Trophoblast cell (in vitro differentiated cells and primary cell): ENCODE measurements around the gene CCT4.
"Not testable (repeated sequence)": the region's sequence is repeated elsewhere in the genome, so short reads cannot be mapped to it uniquely, and the experiment has no call there.

Experiments used
- DNase-seq, 2 donors: peaks; one replicate each; pipeline ENCODE4 v3.0.0-alpha.2; 2016
- H2AFZ ChIP-seq: 2 replicates; pipeline ENCODE4 v1.6.1; 2013; ENCODE audit warnings: low read length, moderate library complexity, mild to moderate bottlenecking; ENCODE audit not compliant: insufficient read depth, poor library complexity
- H2AK5ac ChIP-seq: 2 replicates; pipeline ENCODE4 v1.6.1; 2013; ENCODE audit warnings: mild to moderate bottlenecking, low read length
- H2BK120ac ChIP-seq: 2 replicates; pipeline ENCODE4 v1.6.1; 2013; ENCODE audit warnings: low read length, mild to moderate bottlenecking, moderate library complexity; ENCODE audit not compliant: insufficient read depth, poor library complexity
- H2BK12ac ChIP-seq: 2 replicates; pipeline ENCODE4 v1.6.1; 2013; ENCODE audit warnings: mild to moderate bottlenecking, low read length, moderate library complexity
- H2BK5ac ChIP-seq: 2 replicates; pipeline ENCODE4 v1.6.1; 2013; ENCODE audit warnings: low read length, low read depth, moderate library complexity, mild to moderate bottlenecking; ENCODE audit not compliant: poor library complexity
- H3K14ac ChIP-seq: 2 replicates; pipeline ENCODE4 v1.6.1; 2013; ENCODE audit warnings: mild to moderate bottlenecking, low read length
- H3K18ac ChIP-seq: 2 replicates; pipeline ENCODE4 v1.6.1; 2013; ENCODE audit warnings: mild to moderate bottlenecking, low read length
- H3K23ac ChIP-seq: 2 replicates; pipeline ENCODE4 v1.6.1; 2013; ENCODE audit warnings: low read length
- H3K27ac ChIP-seq: 2 replicates; pipeline ENCODE4 v1.5.1; 2013; ENCODE audit warnings: low read depth, mild to moderate bottlenecking, inconsistent platforms, low read length, moderate library complexity
- H3K27me3 ChIP-seq: 2 replicates; pipeline ENCODE4 v1.6.1; 2013; ENCODE audit warnings: inconsistent platforms, mild to moderate bottlenecking, low read length, moderate library complexity; ENCODE audit not compliant: insufficient read depth
- H3K36me3 ChIP-seq, 2 experiments: 1 replicate in 1 of 2; 2 replicates in 1 of 2; pipeline ENCODE4 v1.6.1; 2013; ENCODE audit warnings: low read length in 2 of 2, mild to moderate bottlenecking in 2 of 2, moderate library complexity in 1 of 2; ENCODE audit not compliant: insufficient read depth in 2 of 2, control insufficient read depth in 1 of 2
- H3K4ac ChIP-seq: 2 replicates; pipeline ENCODE4 v1.6.1; 2013; ENCODE audit warnings: low read depth, mild to moderate bottlenecking, low read length, moderate library complexity
- H3K4me1 ChIP-seq, 2 experiments: 1 replicate in 1 of 2; 2 replicates in 1 of 2; pipeline ENCODE4 v1.6.1; 2013; ENCODE audit warnings: low read length in 2 of 2, mild to moderate bottlenecking in 2 of 2, moderate library complexity in 1 of 2; ENCODE audit not compliant: insufficient read depth in 2 of 2, control insufficient read depth in 1 of 2
- H3K4me2 ChIP-seq: 2 replicates; pipeline ENCODE4 v1.6.1; 2013; ENCODE audit warnings: inconsistent platforms, mild to moderate bottlenecking, low read length, moderate library complexity
- H3K4me3 ChIP-seq: 2 replicates; pipeline ENCODE4 v1.5.1; 2013; ENCODE audit warnings: mild to moderate bottlenecking, low read depth, low read length, inconsistent platforms
- H3K79me1 ChIP-seq: one replicate; pipeline ENCODE4 v1.6.1; 2013; ENCODE audit warnings: low read length
- H3K79me2 ChIP-seq: 2 replicates; pipeline ENCODE4 v1.6.1; 2013; ENCODE audit warnings: low read length, mild to moderate bottlenecking; ENCODE audit not compliant: control insufficient read depth, insufficient read depth, poor library complexity
- H3K9ac ChIP-seq: 2 replicates; pipeline ENCODE4 v1.6.1; 2013; ENCODE audit warnings: mild to moderate bottlenecking, low read length
- H3K9me3 ChIP-seq: 2 replicates; pipeline ENCODE4 v1.6.1; 2013; ENCODE audit warnings: low read depth, mild to moderate bottlenecking, control low read depth, inconsistent platforms, low read length; ENCODE audit not compliant: insufficient read depth
- H4K12ac ChIP-seq: 2 replicates; pipeline ENCODE4 v1.6.1; 2013; ENCODE audit warnings: low read depth, mild to moderate bottlenecking, low read length, moderate library complexity
- H4K8ac ChIP-seq: 2 replicates; pipeline ENCODE4 v1.6.1; 2013; ENCODE audit warnings: low read depth, mild to moderate bottlenecking, low read length, moderate library complexity
- H4K91ac ChIP-seq: one replicate; pipeline ENCODE4 v1.6.1; 2013; ENCODE audit warnings: low read depth, mild to moderate bottlenecking, low read length, moderate library complexity
- WGBS: extraction: QIAGEN DNeasy Blood & Tissue Kit; methylation state at CpG from one replicate; pipeline ENCODE4 v1.1.7; 2013; ENCODE audit warnings: missing lambda C conversion rate; ENCODE audit not compliant: insufficient read length, insufficient coverage; ENCODE audit errors: extremely low coverage; 5-methylcytosine and 5-hydroxymethylcytosine counted together

Gene CCT4

DNA sequence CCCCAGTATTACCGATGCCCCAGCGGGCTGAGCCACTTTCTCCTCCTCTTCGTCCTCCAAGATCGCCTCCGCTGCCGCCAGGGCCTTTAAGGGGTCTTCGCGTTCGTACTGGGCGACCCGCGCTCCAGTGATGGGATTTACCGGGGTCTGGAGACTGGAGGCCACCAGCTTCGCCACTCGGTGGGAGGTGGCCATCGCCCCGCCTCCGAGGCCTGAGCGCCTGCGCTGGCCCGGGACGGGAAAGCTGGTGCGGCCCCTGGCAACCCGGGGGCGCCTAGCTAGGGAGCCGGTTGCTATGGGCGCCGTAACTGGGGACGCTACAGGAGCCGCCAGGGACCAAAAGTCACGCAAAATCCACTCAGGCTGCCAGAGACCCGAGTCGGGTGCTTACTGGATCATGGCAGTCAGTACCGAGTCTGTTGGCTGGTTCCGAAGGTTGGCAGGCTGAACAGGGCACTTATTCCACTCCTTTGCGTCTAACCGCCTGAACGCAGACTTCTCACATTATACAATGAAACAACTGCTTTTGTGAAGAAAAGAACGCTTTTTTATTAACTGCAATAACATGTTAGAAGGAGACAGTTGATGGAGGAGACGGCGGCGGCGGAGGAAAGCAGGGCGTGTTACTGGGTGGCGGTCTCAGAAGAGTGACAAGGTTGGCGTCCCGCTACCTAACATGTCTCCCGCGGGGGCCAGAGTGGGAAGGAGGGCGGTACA, 34.5 kb downstream of the CCT4 start, which contains the start of gene FAM161A:
Gene FAM161A (minus strand): TSS at position 214 of the 717 bp plus-strand sequence. CDS start 19 bp downstream, at position 195.
- Histone ChIP-seq H3K4me2 (peak within 1 kb of the TSS; percentile 71), H3K79me2 (no peaks in the 10 kb centered on the region), H3K36me3 (no peaks in the 10 kb centered on the region), H3K9me3 (no peaks in the 10 kb centered on the region), H3K4me3 (peak within 1 kb of the TSS; percentile 89), H2BK120ac (peak within 1 kb of the TSS; percentile 4), H2BK5ac (peak within 1 kb of the TSS; percentile 11), H3K23ac (no peak within 1 kb of the TSS), H3K18ac (peak within 1 kb of the TSS; percentile 15), H2AFZ (peak within 1 kb of the TSS; percentile 87), H2BK12ac (no peak within 1 kb of the TSS), H4K8ac (peak within 1 kb of the TSS; percentile 47), H3K14ac (peak within 1 kb of the TSS; percentile 40), H3K4ac (no peak within 1 kb of the TSS), H4K91ac (peak within 1 kb of the TSS; percentile 50), H2AK5ac (no peak within 1 kb of the TSS), H3K27me3 (no peaks in the 10 kb centered on the region), H3K27ac (no peak within 1 kb of the TSS), H3K79me1 (peaks cover 4% of the 10 kb centered on the region), H3K4me1 (no peaks in the 10 kb centered on the region), H3K9ac (peak within 1 kb of the TSS; percentile 59), H4K12ac (peak within 1 kb of the TSS; percentile 55)
- DNase-seq, result peak; percentile 70 to 75
- no CpG with 5 or more reads among the region's 50 CpGs for WGBS

DNA sequence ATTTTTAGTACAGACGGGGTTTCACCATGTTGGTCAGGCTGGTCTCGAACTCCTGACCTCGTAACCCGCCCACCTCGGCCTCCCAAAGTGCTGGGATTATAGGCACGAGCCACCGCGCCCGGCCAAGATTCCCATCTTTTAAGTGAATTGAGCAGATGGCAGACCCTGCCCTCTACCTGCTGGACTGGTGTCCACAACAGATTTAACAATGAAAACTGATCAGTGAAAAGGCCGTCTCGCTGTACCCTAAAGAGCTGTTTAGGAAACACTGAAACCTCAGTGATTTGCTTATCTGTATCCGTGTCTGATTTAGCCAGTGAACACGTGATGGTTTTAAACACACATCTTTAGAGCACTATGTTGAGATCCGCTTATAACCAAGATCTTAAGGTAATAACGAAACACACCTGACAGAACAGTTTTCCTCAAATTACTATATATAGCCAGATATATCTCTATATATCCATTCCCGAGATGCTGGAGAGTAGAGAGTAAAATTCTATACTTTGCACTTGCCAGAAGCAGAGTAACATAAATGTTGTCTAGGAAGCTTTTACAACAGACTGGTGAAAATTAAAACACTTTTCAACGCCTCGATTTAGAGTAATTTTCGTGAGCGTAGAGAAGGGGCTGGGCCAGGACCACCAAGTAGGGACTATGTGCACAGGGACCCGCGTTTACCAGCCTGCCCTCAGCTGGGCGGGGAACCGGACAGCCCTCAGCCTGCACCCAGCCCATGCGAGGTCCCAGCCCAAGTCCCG, 35.2 kb downstream of the CCT4 start:
- Histone ChIP-seq H2BK120ac (no peak overlapping the region), H3K14ac (no peak overlapping the region)
- WGBS, result no CpG with 5 or more reads among the region's 26 CpGs

DNA sequence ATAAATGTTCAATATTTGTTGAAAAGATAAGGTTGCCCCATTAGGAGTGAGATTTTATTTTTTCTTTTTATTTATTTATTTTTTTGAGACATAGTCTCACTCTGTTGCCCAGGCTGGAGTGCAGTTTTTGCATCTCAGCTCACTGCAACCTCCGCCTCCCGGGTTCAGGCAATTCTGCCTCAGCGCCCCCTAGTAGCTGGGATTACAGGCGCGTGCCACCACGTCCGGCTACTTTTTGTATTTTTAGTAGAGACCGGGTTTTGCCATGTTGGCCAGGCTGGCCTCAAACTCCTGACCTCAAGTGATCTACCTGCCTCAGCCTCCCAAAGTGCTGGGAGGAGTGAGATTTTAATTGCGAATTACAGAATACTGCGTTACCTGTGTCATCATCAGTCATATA, 37.2 kb downstream of the CCT4 start:
- H3K27ac ChIP-seq, H3K4me2 ChIP-seq, H4K12ac ChIP-seq, H2AFZ ChIP-seq, H3K4me3 ChIP-seq, H3K23ac ChIP-seq, H2AK5ac ChIP-seq, H4K8ac ChIP-seq, H3K18ac ChIP-seq, H3K14ac ChIP-seq, H2BK12ac ChIP-seq, H3K4me1 ChIP-seq, H4K91ac ChIP-seq, H3K9me3 ChIP-seq, H3K9ac ChIP-seq, H3K79me2 ChIP-seq, H3K4ac ChIP-seq, H3K79me1 ChIP-seq, H2BK120ac ChIP-seq, H2BK5ac ChIP-seq, DNase-seq, H3K27me3 ChIP-seq, H3K36me3 ChIP-seq: not testable (repeated sequence)
- no CpG with 5 or more reads among the region's 10 CpGs for WGBS

More for the DNA sequence above, 35.2 kb downstream of the CCT4 start:
- H3K27ac ChIP-seq, result no peak overlapping the region
- DNase-seq, result peak in 1 of 2 donors; percentile 64
- H4K91ac ChIP-seq, result peak overlapping the region; percentile 44
- H3K79me1 ChIP-seq, result peaks cover 4% of the 10 kb centered on the region
- peak overlapping the region; percentile 12 for H4K12ac ChIP-seq
- H3K4me2 ChIP-seq, result peak overlapping the region; percentile 71
- peak overlapping the region; percentile 4 for H2AFZ ChIP-seq
- no peaks in the 10 kb centered on the region for H3K9me3 ChIP-seq
- H3K4me3 ChIP-seq, result peak overlapping the region; percentile 89
- H3K9ac ChIP-seq, result no peak overlapping the region
- H2BK5ac ChIP-seq, result peak overlapping the region; percentile 11
- peak overlapping the region; percentile 15 for H4K8ac ChIP-seq
- H3K79me2 ChIP-seq, result no peaks in the 10 kb centered on the region
- peak overlapping the region; percentile 15 for H3K18ac ChIP-seq
- no peak overlapping the region for H3K23ac ChIP-seq
- H3K36me3 ChIP-seq, result no peaks in the 10 kb centered on the region
- H2BK12ac ChIP-seq, result no peak overlapping the region
- H2AK5ac ChIP-seq, result no peak overlapping the region
- H3K4me1 ChIP-seq, result no peaks in the 10 kb centered on the region
- H3K27me3 ChIP-seq, result no peaks in the 10 kb centered on the region
- H3K4ac ChIP-seq, result no peak overlapping the region

DNA sequence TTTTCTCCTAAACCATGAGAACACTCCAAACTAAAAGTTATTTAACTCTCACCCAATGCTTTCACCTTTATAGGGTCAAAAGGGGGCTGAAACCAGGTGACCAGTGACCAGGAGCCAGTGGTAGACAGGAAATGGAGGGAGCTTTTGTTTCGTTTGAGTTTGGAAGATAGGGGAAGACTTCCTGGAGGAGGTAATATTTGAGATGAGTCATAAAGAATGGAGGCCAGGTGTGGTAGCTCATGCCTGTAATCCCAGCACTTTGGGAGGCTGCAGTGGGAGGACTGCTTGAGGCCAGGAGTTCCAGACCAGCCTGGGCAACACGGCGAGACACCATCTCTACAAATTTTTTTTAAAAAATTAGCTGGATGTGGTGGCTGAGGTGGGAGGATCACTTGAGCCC, 43.1 kb downstream of the CCT4 start:
- Histone ChIP-seq H3K9me3 (no peaks in the 10 kb centered on the region), H2AFZ (no peak overlapping the region), H2BK5ac (no peak overlapping the region), H3K18ac (no peak overlapping the region), H3K4me2 (no peak overlapping the region), H4K8ac (no peak overlapping the region), H4K12ac (no peak overlapping the region), H4K91ac (no peak overlapping the region), H2AK5ac (no peak overlapping the region), H2BK120ac (no peak overlapping the region), H3K9ac (no peak overlapping the region), H3K79me2 (no peaks in the 10 kb centered on the region), H3K4me1 (no peaks in the 10 kb centered on the region), H3K14ac (no peak overlapping the region), H3K23ac (no peak overlapping the region), H3K27me3 (no peaks in the 10 kb centered on the region), H3K27ac (no peak overlapping the region), H3K4me3 (no peak overlapping the region), H3K36me3 (no peaks in the 10 kb centered on the region), H2BK12ac (no peak overlapping the region), H3K79me1 (no peaks in the 10 kb centered on the region), H3K4ac (no peak overlapping the region)
- DNase-seq, result no peak
- no CpG with 5 or more reads among the region's 3 CpGs for WGBS
